ENCODE measurements around the gene RBM12. TPM values are rescaled to one million over a fixed set of nuclear protein-coding genes. Genes with fewer than 3 reads are reported as not detected.
"Not testable (repeated sequence)": the region's sequence is repeated elsewhere in the genome, so short reads cannot be mapped to it uniquely, and the experiment has no call there.

Gene RBM12
- total and polyA plus RNA-seq, 2 of the 4 experiments (the other 2 are of a cell fraction), result 44.7 to 65.8 TPM

- no peak overlapping the region for H2AFZ ChIP-seq (replicated peaks; ENCODE audit: low read length, poor library complexity)
- H3K9me3 ChIP-seq (ENCODE audit: control insufficient read depth, insufficient read depth, low read length), result no peaks in the 10 kb centered on the region
- H4K91ac ChIP-seq (ENCODE audit: insufficient read depth, low read depth, low read length), result no peak overlapping the region
- no TSS peak for BruUV-seq (replicated peaks)
- H2AK9ac ChIP-seq (replicated peaks; ENCODE audit: low read depth, low read length, poor library complexity), result no peak overlapping the region
- H2BK5ac ChIP-seq (ENCODE audit: low read depth, low read length, poor library complexity, severe bottlenecking), result no peak overlapping the region
- no peak overlapping the region for H4K5ac ChIP-seq (ENCODE audit: low read depth, low read length)
- no peak overlapping the region for H3K9ac ChIP-seq (ENCODE audit: low read depth, low read length)
- CTCF ChIA-PET, result no interaction called here
- H2BK20ac ChIP-seq (ENCODE audit: low read depth, low read length), result no peak overlapping the region
- no peak for TF ChIP-seq RAD21 (IDR thresholded peaks at IDR 0.05; ENCODE audit: low read length)
- H4K20me1 ChIP-seq (ENCODE audit: insufficient read depth, low read length), result peaks cover 69% of the 10 kb centered on the region
- H3K14ac ChIP-seq (replicated peaks; ENCODE audit: low read depth, low read length), result no peak overlapping the region
- H3K27me3 ChIP-seq (ENCODE audit: control insufficient read depth, insufficient read depth, low read length), result no peaks in the 10 kb centered on the region
- no peak overlapping the region for H3K56ac ChIP-seq (ENCODE audit: extremely low read depth, insufficient read depth, low read length)
- no peak overlapping the region for H3K23ac ChIP-seq (ENCODE audit: low read depth, low read length)
- no peak overlapping the region for H2BK15ac ChIP-seq (ENCODE audit: low read depth, low read length)
- WGBS, 2 experiments (ENCODE audit: extremely low coverage in 2 of 2, insufficient read length in 1 of 2), result no CpG with 5 or more reads among the region's 1 CpG
- dilution Hi-C loops (cut with HindIII; ENCODE audit: low sequenced_read_pairs, unreplicated experiment), result no loop called here
- H2AK5ac ChIP-seq (ENCODE audit: low read depth, low read length), result no peak overlapping the region
- peaks cover 65% of the 10 kb centered on the region for H3K36me3 ChIP-seq (ENCODE audit: control insufficient read depth, insufficient read depth, low read length)
- DNase-seq (no peak), ATAC-seq (ENCODE audit: low read depth) (no peak)
- H3K4me3 ChIP-seq (ENCODE audit: insufficient read depth, low read depth, low read length), result no peak overlapping the region
- in situ Hi-C loops (cut with MboI; ENCODE audit: low sequenced_read_pairs), result no loop called here
- no peak overlapping the region for H2BK120ac ChIP-seq (ENCODE audit: low read depth, low read length)
- intact Hi-C loops (cut with micrococcal nuclease), result loop anchor here (10.0 kb wide), 1 partner anchor 176 kb away; no protein-coding TSS in a partner anchor
- H3K9me1 ChIP-seq (ENCODE audit: insufficient read depth, low read length), result no peaks in the 10 kb centered on the region
- POLR2A ChIA-PET (ENCODE audit: unreplicated experiment), result interaction anchor here (0.9 kb wide), 1 partner anchor 34 kb away, joined by 5 read pairs; the partner anchor contains the start of gene RBM39
- no peak overlapping the region for H3K27ac ChIP-seq (ENCODE audit: insufficient read depth, low read length)
- H3K4ac ChIP-seq (ENCODE audit: low read depth, low read length), result no peak overlapping the region
- H3K4me2 ChIP-seq (ENCODE audit: low read depth, low read length), result no peak overlapping the region
- no peak overlapping the region for H3K18ac ChIP-seq (ENCODE audit: low read depth, low read length)
- H3K79me1 ChIP-seq (ENCODE audit: low read depth in 1 of 2, low read length in 2 of 2), result peaks cover 9 to 46% of the 10 kb centered on the region in 2 experiments
- no peak overlapping the region for H4K8ac ChIP-seq (ENCODE audit: low read depth in 2 of 2, low read length in 2 of 2)
- no peaks in the 10 kb centered on the region for H3K4me1 ChIP-seq (ENCODE audit: control insufficient read depth, insufficient read depth, low read length)
These were observed 43.8 kb upstream of the RBM12 start for GRCh38 chr20:35708502-35708901.

GRCh38 chr20:35706591-35707529 is 42.2 kb upstream of the RBM12 start:
- H3K4ac ChIP-seq (ENCODE audit: low read depth, low read length); H3K23ac ChIP-seq (ENCODE audit: low read depth, low read length); H3K27me3 ChIP-seq (ENCODE audit: control insufficient read depth, insufficient read depth, low read length); H3K9ac ChIP-seq (ENCODE audit: low read depth, low read length); H3K14ac ChIP-seq (replicated peaks; ENCODE audit: low read depth, low read length); H2AK5ac ChIP-seq (ENCODE audit: low read depth, low read length); H2BK20ac ChIP-seq (ENCODE audit: low read depth, low read length); POLR2A ChIA-PET (ENCODE audit: unreplicated experiment); dilution Hi-C loops (cut with HindIII; ENCODE audit: low sequenced_read_pairs, unreplicated experiment); H3K18ac ChIP-seq (ENCODE audit: low read depth, low read length); H3K4me1 ChIP-seq (ENCODE audit: control insufficient read depth, insufficient read depth, low read length); BruUV-seq (replicated peaks); H4K5ac ChIP-seq (ENCODE audit: low read depth, low read length); ATAC-seq (ENCODE audit: low read depth); H3K27ac ChIP-seq (ENCODE audit: insufficient read depth, low read length); H2BK15ac ChIP-seq (ENCODE audit: low read depth, low read length); in situ Hi-C loops (cut with MboI; ENCODE audit: low sequenced_read_pairs); H2AK9ac ChIP-seq (replicated peaks; ENCODE audit: low read depth, low read length, poor library complexity); H3K4me2 ChIP-seq (ENCODE audit: low read depth, low read length); H2BK120ac ChIP-seq (ENCODE audit: low read depth, low read length); H2AFZ ChIP-seq (replicated peaks; ENCODE audit: low read length, poor library complexity); H3K9me3 ChIP-seq (ENCODE audit: control insufficient read depth, insufficient read depth, low read length); H4K91ac ChIP-seq (ENCODE audit: insufficient read depth, low read depth, low read length); H3K56ac ChIP-seq (ENCODE audit: extremely low read depth, insufficient read depth, low read length); H4K8ac ChIP-seq (ENCODE audit: low read depth in 2 of 2, low read length in 2 of 2); H2BK5ac ChIP-seq (ENCODE audit: low read depth, low read length, poor library complexity, severe bottlenecking); H3K4me3 ChIP-seq (ENCODE audit: insufficient read depth, low read depth, low read length); DNase-seq; H3K9me1 ChIP-seq (ENCODE audit: insufficient read depth, low read length): not testable (repeated sequence)
- WGBS, 2 experiments (ENCODE audit: extremely low coverage in 2 of 2, insufficient read length in 1 of 2), result 100% methylated on average over 3 of the region's 17 CpGs; no CpG with 5 or more reads in 1 of the 2 experiments
- Histone ChIP-seq H3K36me3 (ENCODE audit: control insufficient read depth, insufficient read depth, low read length) (peaks cover 61% of the 10 kb centered on the region), H3K79me1 (ENCODE audit: low read depth in 1 of 2, low read length in 2 of 2) (peaks cover 6 to 42% of the 10 kb centered on the region in 2 experiments), H4K20me1 (ENCODE audit: insufficient read depth, low read length) (peaks cover 71% of the 10 kb centered on the region)
- intact Hi-C loops (cut with micrococcal nuclease), result loop anchor here (10.0 kb wide), 1 partner anchor 178 kb away; no protein-coding TSS in a partner anchor
- CTCF ChIA-PET, result interaction anchor here (0.6 kb wide), 1 partner anchor 11 kb away, joined by 4 read pairs; no protein-coding TSS in a partner anchor

Data from IMR-90 (cell line).